ENCODE data around the gene MRPL46. TPM values are rescaled to one million over a fixed set of nuclear protein-coding genes. Genes with fewer than 3 reads are reported as not detected.

MRPL46 gene
- total and polyA plus RNA-seq, 9 of the 15 experiments (the other 6 are each of a cell fraction or from before 2014, with no cell fraction given): 41.2 to 72.2 (median 49.8) TPM

- Histone ChIP-seq H3K9me3 (replicated peaks; ENCODE audit: control insufficient read depth, insufficient read depth, low read depth, low read length) (no peaks in the 10 kb centered on the region), H3K4me1 (replicated peaks in 1 of 2; ENCODE audit: control insufficient read depth in 2 of 2, insufficient read depth in 2 of 2, low read length in 2 of 2) (no peaks in the 10 kb centered on the region), H3K4me3 (no peak overlapping the region), H3K9me1 (ENCODE audit: control insufficient read depth, insufficient read depth, low read length) (no peaks in the 10 kb centered on the region), H3K79me2 (ENCODE audit: control insufficient read depth, insufficient read depth, low read length) (no peaks in the 10 kb centered on the region), H3K9ac (ENCODE audit: insufficient read depth in 1 of 2, low read depth in 2 of 2, low read length in 2 of 2) (peak overlapping the region in 1 of 2 experiments; percentile 41; a peak in 1 of 4 replicates), H3K36me3 (ENCODE audit: control insufficient read depth, insufficient read depth, low read length) (peaks cover 44% of the 10 kb centered on the region), H3K4me2 (ENCODE audit: insufficient read depth, low read length) (no peak overlapping the region), H3K27me3 (ENCODE audit: control insufficient read depth in 2 of 2, insufficient read depth in 2 of 2, low read length in 2 of 2) (no peaks in the 10 kb centered on the region), H3K27ac (ENCODE audit: extremely low read depth, low read depth, low read length) (no peak overlapping the region), H4K20me1 (replicated peaks; ENCODE audit: control insufficient read depth, insufficient read depth, low read length) (no peaks in the 10 kb centered on the region), H2AFZ (ENCODE audit: low read depth, low read length) (no peak overlapping the region)
- intact Hi-C loops (cut with micrococcal nuclease): loop anchor here (2.0 kb wide), 1 partner anchor 223 kb away; no protein-coding TSS in a partner anchor
- CTCF ChIA-PET (ENCODE audit: low intra/inter-chr PET ratio): interaction anchor here (2.9 kb wide), 1 partner anchor 136 kb away, joined by 34 read pairs; no protein-coding TSS in a partner anchor
- no TSS peak for BruUV-seq (replicated peaks)
- TF ChIP-seq NCOA4 (IDR thresholded peaks at IDR 0.05; ENCODE audit: partially characterized antibody): no peak
- TF ChIP-seq SNIP1 (IDR thresholded peaks at IDR 0.05; ENCODE audit: low read depth): no peak
- no peak for TF ChIP-seq RUNX1 (IDR thresholded peaks at IDR 0.05; ENCODE audit: low read depth)
- 94% methylated on average over 5 of the region's 5 CpGs for WGBS (ENCODE audit: insufficient coverage, low coverage, missing lambda C conversion rate)
- in situ Hi-C loops (cut with MboI): loop anchor here (5.0 to 10.0 kb wide), 2 partner anchors 139 to 347 kb away; no protein-coding TSS in a partner anchor
- FAIRE-seq (no peak), DNase-seq (ENCODE audit: extremely low read depth in 1 of 4, low spot score in 3 of 4) (no peak), ATAC-seq (no peak)
- POLR2A ChIA-PET: interaction anchor here (0.6 to 0.9 kb wide), 3 partner anchors 11 to 56 kb away, joined by 3 to 4 read pairs (median 3); partner anchors contain the start of genes MRPL46 and MRPS11
Measured at GRCh38 chr15:88477904-88478303, 10.7 kb upstream of the MRPL46 start.

- no peaks in the 10 kb centered on the region for H3K27me3 ChIP-seq (ENCODE audit: control insufficient read depth in 2 of 2, insufficient read depth in 2 of 2, low read length in 2 of 2)
- no peaks in the 10 kb centered on the region for H4K20me1 ChIP-seq (replicated peaks; ENCODE audit: control insufficient read depth, insufficient read depth, low read length)
- in situ Hi-C loops (cut with MboI): loop anchor here (5.0 to 10.0 kb wide), 2 partner anchors 140 to 348 kb away; no protein-coding TSS in a partner anchor
- ChIA-PET POLR2A (interaction anchor here (0.7 kb wide), 1 partner anchor 41 kb away, joined by 3 read pairs; no protein-coding TSS in a partner anchor), CTCF (ENCODE audit: low intra/inter-chr PET ratio) (interaction anchor here (0.7 to 2.9 kb wide), 2 partner anchors 137 to 162 kb away, joined by 4 to 34 read pairs; partner anchors contain the start of gene ISG20)
- peaks cover 52% of the 10 kb centered on the region for H3K36me3 ChIP-seq (ENCODE audit: control insufficient read depth, insufficient read depth, low read length)
- H3K27ac ChIP-seq (ENCODE audit: extremely low read depth, low read depth, low read length): no peak overlapping the region
- FAIRE-seq (no peak), ATAC-seq (no peak), DNase-seq (ENCODE audit: extremely low read depth in 1 of 4, low spot score in 3 of 4) (no peak)
- no peaks in the 10 kb centered on the region for H3K4me1 ChIP-seq (replicated peaks in 1 of 2; ENCODE audit: control insufficient read depth in 2 of 2, insufficient read depth in 2 of 2, low read length in 2 of 2)
- no peak overlapping the region for H3K4me2 ChIP-seq (ENCODE audit: insufficient read depth, low read length)
- H3K4me3 ChIP-seq: no peak overlapping the region
- no peaks in the 10 kb centered on the region for H3K9me3 ChIP-seq (replicated peaks; ENCODE audit: control insufficient read depth, insufficient read depth, low read depth, low read length)
- H3K79me2 ChIP-seq (ENCODE audit: control insufficient read depth, insufficient read depth, low read length): no peaks in the 10 kb centered on the region
- BruUV-seq (replicated peaks): no TSS peak
- 90% methylated on average over 7 of the region's 7 CpGs for WGBS (ENCODE audit: insufficient coverage, low coverage, missing lambda C conversion rate)
- no peaks in the 10 kb centered on the region for H3K9me1 ChIP-seq (ENCODE audit: control insufficient read depth, insufficient read depth, low read length)
- intact Hi-C loops (cut with micrococcal nuclease): loop anchor here (2.0 kb wide), 1 partner anchor 224 kb away; no protein-coding TSS in a partner anchor
- H2AFZ ChIP-seq (ENCODE audit: low read depth, low read length): no peak overlapping the region
- no peak overlapping the region for H3K9ac ChIP-seq (ENCODE audit: insufficient read depth in 1 of 2, low read depth in 2 of 2, low read length in 2 of 2)
- TF ChIP-seq ZKSCAN8 (CRISPR knock-in tag; IDR thresholded peaks at IDR 0.05): no peak
- no peak for TF ChIP-seq KAT2B (IDR thresholded peaks at IDR 0.05; ENCODE audit: low read depth, low read length)
- TF ChIP-seq NCOA2 (IDR thresholded peaks at IDR 0.05; ENCODE audit: partially characterized antibody in 2 of 2): no peak
- no peak for TF ChIP-seq ZNF511 (CRISPR knock-in tag; IDR thresholded peaks at IDR 0.05)
- no peak for TF ChIP-seq KLF1 (tag; IDR thresholded peaks at IDR 0.05)
- no peak for TF ChIP-seq HDAC2 (IDR thresholded peaks at IDR 0.05)
- TF ChIP-seq, protein P1, sequence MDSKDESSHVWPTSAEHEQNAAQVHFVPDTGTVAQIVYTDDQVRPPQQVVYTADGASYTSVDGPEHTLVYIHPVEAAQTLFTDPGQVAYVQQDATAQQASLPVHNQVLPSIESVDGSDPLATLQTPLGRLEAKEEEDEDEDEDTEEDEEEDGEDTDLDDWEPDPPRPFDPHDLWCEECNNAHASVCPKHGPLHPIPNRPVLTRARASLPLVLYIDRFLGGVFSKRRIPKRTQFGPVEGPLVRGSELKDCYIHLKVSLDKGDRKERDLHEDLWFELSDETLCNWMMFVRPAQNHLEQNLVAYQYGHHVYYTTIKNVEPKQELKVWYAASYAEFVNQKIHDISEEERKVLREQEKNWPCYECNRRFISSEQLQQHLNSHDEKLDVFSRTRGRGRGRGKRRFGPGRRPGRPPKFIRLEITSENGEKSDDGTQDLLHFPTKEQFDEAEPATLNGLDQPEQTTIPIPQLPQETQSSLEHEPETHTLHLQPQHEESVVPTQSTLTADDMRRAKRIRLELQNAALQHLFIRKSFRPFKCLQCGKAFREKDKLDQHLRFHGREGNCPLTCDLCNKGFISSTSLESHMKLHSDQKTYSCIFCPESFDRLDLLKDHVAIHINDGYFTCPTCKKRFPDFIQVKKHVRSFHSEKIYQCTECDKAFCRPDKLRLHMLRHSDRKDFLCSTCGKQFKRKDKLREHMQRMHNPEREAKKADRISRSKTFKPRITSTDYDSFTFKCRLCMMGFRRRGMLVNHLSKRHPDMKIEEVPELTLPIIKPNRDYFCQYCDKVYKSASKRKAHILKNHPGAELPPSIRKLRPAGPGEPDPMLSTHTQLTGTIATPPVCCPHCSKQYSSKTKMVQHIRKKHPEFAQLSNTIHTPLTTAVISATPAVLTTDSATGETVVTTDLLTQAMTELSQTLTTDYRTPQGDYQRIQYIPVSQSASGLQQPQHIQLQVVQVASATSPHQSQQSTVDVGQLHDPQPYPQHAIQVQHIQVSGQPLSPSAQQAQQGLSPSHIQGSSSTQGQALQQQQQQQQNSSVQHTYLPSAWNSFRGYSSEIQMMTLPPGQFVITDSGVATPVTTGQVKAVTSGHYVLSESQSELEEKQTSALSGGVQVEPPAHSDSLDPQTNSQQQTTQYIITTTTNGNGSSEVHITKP (IDR thresholded peaks at IDR 0.05; ENCODE audit: partially characterized antibody): no peak
- no peak for TF ChIP-seq HEY1 (CRISPR knock-in tag; IDR thresholded peaks at IDR 0.05; ENCODE audit: borderline replicate concordance)
Measured at GRCh38 chr15:88477126-88477525, 9.9 kb upstream of the MRPL46 start.

Measured in K562 (cell line).